ENCODE data around the gene HTR2B.
A peak's percentile ranks its signal among the peaks of the same experiment; 100 is the strongest.
"Not testable (repeated sequence)": the region's sequence is repeated elsewhere in the genome, so short reads cannot be mapped to it uniquely, and the experiment has no call there.

The HTR2B gene

GRCh38 chr2:231068525-231069222 is 56.2 kb downstream of the HTR2B start:
- peak; percentile 53 for DNase-seq (ENCODE audit: low read depth)
- no peak overlapping the region for H3K4me3 ChIP-seq (ENCODE audit: low read depth, low read length)
- no peak for TF ChIP-seq CTCF (conservative IDR thresholded peaks at IDR 0.05; ENCODE audit: low read depth, low read length)

GRCh38 chr2:231067531-231067930 is 57.3 kb downstream of the HTR2B start:
- DNase-seq (ENCODE audit: low read depth); H3K4me3 ChIP-seq (ENCODE audit: low read depth, low read length): not testable (repeated sequence)

GRCh38 chr2:231065966-231066365 is 58.9 kb downstream of the HTR2B start:
- TF ChIP-seq CTCF (conservative IDR thresholded peaks at IDR 0.05; ENCODE audit: low read depth, low read length) = no peak
- DNase-seq (ENCODE audit: low read depth) = no peak
- H3K4me3 ChIP-seq (ENCODE audit: low read depth, low read length) = no peak overlapping the region

GRCh38 chr2:231063347-231063746 is 61.5 kb downstream of the HTR2B start:
- TF ChIP-seq CTCF (conservative IDR thresholded peaks at IDR 0.05; ENCODE audit: low read depth, low read length) = no peak
- H3K4me3 ChIP-seq (ENCODE audit: low read depth, low read length) = no peak overlapping the region
- no peak for DNase-seq (ENCODE audit: low read depth)

GRCh38 chr2:231062776-231063175 is 62.1 kb downstream of the HTR2B start:
- TF ChIP-seq CTCF (conservative IDR thresholded peaks at IDR 0.05; ENCODE audit: low read depth, low read length) = no peak
- no peak overlapping the region for H3K4me3 ChIP-seq (ENCODE audit: low read depth, low read length)
- no peak for DNase-seq (ENCODE audit: low read depth)

GRCh38 chr2:231059756-231060155 is 65.1 kb downstream of the HTR2B start:
- no peak overlapping the region for H3K4me3 ChIP-seq (ENCODE audit: low read depth, low read length)
- DNase-seq (ENCODE audit: low read depth) = peak; percentile 22
- TF ChIP-seq CTCF (conservative IDR thresholded peaks at IDR 0.05; ENCODE audit: low read depth, low read length) = no peak

GRCh38 chr2:231058761-231059550 is 65.9 kb downstream of the HTR2B start:
- peak; percentile 53 for DNase-seq (ENCODE audit: low read depth)
- no peak for TF ChIP-seq CTCF (conservative IDR thresholded peaks at IDR 0.05; ENCODE audit: low read depth, low read length)
- H3K4me3 ChIP-seq (ENCODE audit: low read depth, low read length) = no peak overlapping the region

All from choroid plexus epithelial cell (primary cell).